Measurements from ENCODE around the gene ANKFN1.
A peak's percentile ranks its signal among the peaks of the same experiment; 100 is the strongest.
"Not testable (repeated sequence)": the region's sequence is repeated elsewhere in the genome, so short reads cannot be mapped to it uniquely, and the experiment has no call there.

The ANKFN1 gene

DNA sequence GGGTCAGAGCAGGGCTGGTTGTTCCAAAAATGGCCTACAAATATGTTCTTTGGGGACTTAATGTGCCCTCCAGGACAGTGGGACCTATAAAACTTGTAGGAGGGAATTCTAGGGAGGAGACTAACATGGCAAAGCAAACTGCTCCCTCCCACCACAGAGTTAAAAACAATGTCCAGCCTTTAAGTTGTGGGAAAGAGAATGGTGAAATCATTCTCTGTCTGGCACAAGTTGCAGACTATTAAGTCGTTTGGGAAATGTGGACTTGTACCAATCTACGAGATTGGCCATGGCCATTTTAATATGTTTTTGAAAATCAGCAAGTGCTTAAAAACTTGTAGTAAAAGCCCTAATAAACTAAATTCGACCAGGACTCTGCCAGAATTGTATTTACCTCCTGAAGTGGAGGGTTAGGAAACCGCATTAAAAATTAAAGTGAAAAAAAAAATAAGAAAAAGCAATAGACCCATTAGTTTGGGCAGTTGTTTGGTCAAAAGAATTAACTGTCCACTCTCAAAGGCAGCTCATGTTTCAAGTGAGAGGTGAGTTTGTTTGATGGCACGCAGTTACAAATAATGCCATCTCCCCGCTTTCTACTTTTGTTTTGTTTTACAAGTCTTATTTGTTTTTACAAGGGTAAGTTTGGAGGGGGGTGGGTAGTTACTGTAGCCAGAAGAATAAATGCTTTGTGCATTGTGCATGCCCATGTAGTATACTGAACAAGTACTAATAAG lies 32.4 kb downstream of the ANKFN1 start:
- DNase-seq = no peak

DNA sequence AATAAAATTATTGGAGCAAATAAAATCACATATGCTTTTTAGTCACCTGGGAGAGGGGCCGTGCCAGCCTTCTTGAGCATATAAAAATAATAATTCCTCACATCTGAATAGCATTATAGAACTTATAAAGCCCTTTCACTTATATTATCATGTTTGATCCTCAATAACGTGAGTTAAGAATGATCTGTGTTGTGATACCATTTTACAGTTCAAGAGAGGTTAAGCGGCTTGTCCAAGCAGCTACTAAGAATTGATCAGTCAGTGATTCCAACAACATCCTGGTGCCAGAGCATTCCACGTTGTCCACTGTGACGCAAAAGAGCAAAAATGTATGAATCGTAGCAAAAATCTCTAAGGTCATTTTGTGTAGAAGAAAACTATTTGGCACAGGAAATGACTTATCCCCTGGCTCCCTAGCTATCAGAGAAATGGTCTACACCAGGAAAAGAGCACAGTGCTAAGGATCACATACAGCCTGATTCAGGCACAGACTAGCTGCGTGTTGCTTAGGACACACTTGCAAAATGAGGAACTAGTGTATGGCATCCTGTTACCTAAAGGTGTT lies 33.0 kb downstream of the ANKFN1 start:
- no peak for DNase-seq

DNA sequence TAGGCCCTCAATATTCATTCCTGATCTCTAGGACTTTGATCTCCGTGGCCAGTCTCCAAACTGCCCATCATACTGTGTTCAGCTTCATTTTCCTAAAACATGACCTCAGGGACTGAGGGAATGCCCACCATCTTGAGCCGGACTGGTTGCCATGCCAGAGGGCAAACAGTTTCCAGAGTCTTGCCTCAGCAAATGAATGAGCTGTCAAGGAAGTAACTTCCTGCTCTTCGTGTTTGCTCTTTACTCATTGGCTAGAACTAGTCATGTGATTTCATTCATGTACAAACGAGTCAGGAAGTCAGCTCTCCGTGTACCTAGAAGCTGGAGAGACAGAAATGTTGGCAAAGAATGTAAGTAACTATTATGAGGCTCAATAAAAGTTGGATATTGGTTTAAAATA lies 50.2 kb downstream of the ANKFN1 start:
- DNase-seq = peak; percentile 25

DNA sequence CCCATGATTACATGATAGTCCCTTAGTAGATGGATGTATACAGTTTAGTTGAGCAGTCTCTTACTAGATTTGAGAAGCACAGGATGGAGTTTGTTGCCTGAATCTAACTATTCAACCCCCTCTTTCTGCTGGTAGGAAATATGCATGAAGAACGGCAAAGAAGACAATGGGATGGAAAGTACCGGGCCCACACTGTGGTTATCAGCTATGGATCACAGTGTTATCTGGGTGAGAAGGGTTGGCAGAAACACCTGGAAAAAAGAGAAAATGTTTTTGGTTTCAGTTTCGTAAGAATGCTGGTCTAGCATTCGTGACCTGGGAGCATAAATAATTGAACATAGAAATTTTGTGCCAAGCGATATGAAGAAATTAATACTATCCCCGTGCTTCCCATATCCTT lies 53.1 kb downstream of the ANKFN1 start:
- DNase-seq = peak; percentile 4

DNA sequence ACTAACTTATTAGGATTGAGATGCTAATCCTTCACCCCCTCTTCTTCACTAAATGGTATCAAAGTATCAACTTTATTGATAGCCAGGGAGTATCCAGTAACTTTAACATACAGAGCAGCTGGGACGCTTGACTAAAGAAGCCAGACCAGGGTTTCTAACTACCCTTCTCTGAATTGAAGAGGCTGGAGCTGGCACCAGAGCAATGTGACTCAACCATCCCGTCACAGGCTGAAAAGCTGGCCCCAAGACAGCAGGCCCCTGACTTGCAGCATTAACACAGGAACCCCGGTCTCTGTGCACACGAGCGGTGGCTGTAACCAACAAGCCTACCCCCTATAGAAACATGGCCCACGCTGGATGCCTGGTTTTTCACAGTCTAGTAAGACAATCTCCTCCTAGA lies 59.8 kb downstream of the ANKFN1 start:
- DNase-seq = no peak

DNA sequence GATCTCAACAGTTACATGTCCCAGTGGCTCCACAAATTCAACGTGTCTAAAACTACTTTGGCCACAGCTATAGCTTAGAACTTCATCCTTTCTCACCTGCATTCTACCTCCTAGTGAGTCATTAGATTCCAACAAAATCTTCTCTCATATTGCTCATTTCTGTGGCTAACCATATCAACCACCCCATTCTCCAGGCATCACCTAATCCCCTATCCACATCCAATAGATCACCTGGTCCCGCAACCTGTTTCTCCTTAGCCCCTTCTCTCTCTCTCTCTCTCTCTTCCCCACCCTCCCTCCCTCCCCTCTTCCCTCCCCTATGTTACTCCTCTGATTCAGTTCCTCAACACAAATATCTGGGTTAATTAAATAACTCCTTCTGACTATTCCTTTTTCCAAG lies 64.6 kb downstream of the ANKFN1 start:
- no peak for DNase-seq

DNA sequence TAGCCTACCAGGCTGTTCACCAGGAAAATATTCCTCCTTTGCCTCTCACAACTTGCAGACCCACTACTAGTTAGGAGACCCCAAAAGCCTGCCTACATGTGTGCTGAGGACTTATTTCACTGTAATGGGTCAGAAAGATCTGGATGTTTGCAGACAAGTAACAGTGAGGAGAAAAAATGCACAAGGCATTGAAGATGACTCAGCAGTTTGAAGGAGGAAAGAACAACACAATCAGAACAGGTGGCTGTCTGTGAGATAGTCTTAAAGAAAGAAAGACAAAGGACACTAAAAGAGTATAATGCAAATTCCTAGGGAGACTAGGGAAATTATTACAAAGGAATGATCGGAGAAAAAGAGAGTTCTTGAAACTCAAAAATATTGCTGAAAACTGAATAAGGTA lies 69.0 kb downstream of the ANKFN1 start:
- DNase-seq = no peak

DNA sequence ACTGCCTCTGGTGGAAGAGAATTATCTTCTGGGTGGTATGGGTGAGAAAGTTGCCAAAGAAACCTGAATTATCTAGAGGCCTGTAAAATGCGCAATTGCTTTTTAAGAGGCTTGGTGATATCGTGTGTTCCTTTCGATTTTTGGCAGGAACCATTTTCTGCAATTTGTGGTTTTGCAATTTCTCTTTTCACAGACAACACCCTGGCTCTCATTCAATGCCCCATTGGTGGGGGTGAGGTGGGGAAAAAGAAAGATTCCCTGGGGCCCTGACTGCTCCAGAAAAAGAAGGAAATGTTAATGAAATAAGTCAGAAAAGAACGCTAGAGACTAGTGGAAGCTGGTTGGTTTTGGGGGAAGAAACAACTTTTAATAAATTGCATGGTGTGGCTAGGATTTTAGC lies 77.4 kb downstream of the ANKFN1 start:
- no peak for DNase-seq

DNA sequence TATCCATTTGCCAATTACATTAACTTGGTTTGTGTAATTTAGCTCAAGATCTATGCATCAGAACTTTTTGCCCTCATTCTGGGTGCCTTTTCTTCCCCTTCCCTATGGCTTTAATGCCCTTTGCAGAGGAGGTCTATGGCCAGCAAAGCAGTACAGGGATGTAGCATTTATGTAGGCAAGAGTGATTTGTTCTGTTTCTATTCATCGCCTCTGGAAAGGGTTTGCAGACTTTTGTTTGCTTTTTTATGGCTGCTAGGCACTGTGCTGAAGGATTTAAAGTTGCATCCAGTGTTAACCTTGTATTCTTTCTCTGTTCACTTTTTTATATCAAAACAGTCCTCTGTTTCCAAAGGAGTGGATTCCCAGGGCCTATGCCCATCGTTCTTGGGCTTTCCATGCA lies 78.0 kb downstream of the ANKFN1 start:
- no peak for DNase-seq

DNA sequence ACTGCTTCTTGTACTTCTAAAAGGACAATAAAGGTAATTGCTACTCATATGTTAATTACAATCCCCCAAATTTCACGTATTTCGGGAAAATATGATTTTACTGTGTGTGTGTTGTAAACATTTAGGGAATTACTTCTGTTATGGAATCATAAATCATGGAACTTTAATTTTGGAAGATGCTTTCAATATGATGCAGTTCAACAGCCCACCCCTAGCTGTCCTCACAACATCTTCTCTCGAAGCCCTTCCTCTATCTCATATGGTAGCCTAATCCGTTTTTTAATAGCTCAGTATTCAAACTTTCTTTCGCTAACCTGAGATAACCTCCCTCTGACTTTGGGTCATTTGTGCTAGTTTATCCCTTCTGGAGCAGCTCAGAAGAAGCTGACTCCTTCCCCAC lies 78.4 kb downstream of the ANKFN1 start:
- no peak for DNase-seq

DNA sequence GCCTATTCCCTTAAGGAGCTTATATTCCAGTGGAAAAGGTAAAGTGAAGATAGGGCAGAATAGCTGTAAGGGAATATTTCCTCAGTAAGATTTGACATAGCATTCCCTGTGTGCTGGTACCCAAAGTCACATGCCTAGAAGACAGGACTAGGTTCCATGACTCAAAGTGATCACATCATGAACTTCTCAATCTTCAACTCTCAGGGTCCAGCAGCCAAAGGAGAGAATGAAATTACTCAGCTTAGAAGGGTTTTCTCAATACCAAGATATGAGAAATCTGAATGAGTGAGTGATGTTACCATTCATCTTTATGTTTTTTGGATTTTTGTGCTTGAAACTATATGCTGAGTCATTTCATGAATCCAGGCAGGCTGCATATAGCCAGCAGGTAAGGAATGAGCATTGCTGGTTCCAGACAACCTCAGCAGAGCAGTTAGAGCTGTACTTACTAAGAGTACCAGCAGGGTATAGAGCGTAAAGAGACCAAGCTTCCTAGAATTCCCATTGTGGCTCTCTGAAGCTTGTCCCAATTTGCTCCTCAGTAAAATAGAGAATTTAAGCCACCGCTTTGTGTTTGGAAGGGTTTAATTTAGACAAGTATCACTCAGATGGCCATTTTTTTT lies 91.1 kb downstream of the ANKFN1 start:
- no peak for DNase-seq

DNA sequence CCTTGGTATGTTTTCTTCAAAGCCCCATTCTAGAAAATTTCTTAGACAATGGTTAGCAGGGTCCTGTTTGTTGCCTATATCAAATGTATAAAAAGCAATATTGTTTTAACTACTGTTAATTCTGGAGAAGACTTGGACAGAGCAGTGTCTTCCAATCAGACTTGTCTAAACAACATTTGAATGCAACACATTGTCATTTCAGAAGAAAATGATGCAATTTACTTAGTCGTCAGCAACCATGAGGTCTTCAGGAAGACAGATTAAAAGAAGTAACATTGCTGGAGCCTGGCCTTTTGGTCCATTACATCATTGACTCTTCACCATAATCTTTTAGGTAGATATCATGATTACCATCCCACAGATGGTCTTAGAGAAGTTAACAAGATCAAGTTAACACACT lies 94.5 kb downstream of the ANKFN1 start:
- no peak for DNase-seq

DNA sequence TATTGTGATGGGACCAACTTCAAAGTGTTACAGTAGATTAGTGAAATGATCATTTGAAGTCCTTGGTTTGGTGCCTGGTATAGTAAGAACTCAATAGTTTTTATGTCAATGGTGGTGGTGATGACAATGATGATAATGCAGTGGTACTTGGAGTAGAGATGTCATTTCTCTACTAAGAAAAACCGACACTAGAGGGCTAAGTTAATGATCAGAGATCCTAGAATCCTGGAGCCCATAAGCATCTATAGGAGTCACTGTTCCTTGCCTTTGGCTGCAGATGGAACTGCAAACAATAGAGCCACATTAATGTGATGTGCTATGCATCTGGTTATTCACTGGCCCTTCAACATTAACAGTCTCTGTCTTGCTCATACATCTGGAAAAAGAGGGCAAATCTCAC lies 103.8 kb downstream of the ANKFN1 start:
- no peak for DNase-seq

DNA sequence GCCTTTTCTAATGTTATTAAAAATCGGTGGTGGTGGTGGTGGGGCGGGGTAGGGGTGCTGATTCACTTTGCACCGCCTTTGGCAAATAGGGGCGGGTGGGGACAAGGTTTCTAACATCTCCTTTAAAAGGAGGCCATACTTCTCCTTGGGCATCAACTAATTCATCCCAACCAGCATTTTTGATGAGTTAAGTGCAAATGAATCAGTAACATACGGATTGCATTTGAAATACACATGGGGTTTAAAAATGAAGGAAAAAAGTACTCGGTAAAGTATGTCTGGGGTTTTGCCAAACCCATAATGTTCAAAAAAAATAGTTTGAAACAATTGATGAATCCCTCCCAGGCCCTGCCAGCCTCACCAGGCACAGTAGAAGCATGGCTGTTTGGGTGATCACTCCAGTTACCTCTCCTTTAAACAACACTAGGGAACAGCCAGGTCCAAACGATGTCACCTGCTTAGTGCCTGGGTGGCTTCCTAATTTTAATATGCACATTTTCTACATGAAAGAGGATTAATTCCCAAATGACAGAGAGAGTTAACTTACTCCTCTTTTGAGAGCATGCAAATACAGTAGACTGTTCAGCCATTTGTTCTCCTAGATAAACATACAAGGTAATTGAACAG lies 107.2 kb downstream of the ANKFN1 start:
- no peak for DNase-seq

DNA sequence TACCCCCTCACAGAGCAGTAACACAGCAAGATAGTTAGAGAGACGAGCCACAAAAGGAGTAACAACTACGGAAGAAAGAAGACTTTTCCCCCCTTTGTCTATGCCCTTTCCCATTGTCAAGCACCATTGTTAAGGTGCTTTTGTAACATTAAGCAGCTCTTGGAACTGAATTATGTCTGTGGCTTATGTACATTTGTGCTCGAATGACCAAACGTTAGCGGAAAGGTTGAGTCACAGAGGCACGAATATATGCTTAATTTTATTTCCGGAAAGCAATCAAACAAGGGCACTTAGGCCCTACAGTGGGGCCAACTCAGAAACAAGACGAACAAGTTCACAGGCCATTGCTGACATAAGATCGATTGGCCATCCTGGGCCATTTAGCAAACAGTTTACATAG lies 109.5 kb downstream of the ANKFN1 start:
- no peak for DNase-seq

DNA sequence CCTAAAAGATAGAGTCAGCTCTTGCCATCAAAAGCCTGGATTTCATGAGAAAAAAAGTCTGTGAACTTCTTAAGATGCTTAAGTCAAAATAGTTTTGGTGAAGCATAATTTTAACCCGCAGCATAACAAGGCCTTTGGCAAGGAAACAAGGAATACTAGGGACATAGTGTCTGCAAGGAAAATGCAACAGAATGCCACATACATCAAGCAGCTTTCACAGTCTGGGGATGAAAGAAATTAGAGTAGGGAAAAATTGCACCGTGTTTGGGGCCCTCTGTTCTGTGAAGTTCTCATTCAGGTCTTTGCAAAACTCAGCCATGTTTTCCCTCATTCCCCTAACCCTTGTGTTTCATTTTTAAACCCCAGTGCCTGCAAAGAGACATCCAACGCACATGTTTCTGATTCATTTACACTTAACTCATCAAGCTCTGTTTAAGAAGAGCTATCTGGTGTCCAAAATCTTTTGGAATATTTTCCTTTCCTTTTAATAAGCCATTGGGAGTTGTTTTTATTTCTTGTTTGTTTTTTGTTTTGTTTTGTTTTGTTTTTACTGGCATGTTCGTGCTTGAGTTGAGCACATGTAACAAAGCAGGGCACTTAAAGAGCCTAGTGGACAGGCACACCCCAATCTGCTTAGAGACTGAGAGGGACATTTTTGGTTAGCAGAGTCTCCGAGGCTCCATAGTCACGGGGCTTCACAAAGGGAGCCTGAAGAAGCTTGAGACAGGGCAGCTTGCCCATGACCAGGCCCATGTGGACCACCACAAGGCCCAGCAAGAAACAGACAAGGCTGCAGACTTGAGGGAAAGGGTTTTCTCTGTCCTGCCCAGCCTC lies 116.5 kb downstream of the ANKFN1 start:
- DNase-seq = no peak

DNA sequence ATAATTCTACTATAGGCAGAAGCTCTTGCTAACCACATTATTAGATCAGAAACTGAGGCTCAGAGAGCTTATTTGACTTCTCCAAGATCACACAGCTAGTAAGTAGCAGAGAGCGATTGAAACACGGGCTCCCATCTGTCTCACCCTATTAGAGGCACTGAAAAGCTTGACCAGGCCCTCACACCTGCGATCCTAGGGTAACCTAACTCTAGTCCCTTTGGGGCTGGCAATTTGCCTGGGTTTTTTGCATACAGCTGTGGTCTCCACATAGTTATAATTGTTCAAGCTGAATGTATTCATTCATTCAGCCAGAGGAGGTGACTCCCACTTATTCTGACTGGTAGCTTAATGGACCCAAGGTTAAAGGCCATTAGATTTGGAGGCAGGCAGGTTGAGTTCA lies 121.2 kb downstream of the ANKFN1 start:
- DNase-seq = no peak

DNA sequence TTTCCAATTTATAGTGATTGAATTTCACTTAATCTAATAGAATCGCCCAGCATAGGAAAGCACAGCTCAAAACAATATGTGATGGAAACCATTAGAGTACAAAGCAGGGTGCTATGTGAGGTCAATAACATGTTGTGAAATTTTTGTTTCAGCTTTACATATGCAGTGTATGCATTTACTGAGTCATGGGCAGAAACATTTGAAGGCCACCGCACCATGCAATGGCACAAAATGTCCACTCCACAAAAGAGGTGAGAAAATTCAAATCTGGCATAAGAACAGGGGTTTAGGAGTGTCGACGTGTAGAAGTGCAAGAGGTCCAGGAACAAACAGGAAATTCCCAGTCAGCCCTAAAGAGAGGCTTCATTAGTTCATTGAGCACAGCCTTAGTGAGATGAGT lies 131.2 kb downstream of the ANKFN1 start:
- no peak for DNase-seq

DNA sequence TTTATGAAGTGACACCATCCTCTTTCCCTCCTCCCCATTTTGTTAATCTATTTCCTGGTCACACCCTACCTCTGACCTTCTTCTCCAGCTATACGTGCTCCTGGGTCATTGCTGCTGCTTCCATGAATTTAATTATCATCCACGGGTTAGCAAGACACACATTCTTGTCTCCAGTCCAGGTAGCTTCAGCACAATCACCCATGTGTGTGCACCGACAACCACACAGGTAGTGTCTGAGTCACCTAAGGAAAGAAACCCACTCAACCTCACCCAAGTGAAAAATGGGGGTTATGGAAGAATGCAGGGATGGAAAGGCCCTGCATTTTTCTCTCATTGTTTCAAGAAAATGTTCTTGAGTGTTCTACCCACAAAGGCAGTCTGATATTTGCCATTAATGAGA lies 135.5 kb downstream of the ANKFN1 start:
- DNase-seq = not testable (repeated sequence)

DNA sequence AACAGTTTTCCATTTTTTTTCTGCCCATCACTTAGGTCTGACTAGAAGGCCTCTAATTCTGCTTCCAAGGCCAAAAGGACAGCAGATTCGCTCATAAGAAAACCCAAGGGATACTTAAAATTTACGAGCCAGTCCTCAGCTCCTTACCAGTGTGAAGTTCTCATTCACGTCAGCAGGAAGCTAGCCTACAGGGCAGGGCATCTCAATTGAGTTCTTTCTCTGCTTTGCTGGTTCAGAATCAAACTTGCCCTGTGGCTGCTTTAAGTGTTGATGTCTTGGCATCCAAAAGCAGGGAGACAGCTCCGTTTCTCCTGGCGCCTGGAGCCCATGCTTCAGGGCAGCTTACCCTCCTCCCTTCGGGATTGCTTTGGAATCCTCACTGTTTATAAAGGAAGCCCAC lies 136.0 kb downstream of the ANKFN1 start:
- no peak for DNase-seq

DNA sequence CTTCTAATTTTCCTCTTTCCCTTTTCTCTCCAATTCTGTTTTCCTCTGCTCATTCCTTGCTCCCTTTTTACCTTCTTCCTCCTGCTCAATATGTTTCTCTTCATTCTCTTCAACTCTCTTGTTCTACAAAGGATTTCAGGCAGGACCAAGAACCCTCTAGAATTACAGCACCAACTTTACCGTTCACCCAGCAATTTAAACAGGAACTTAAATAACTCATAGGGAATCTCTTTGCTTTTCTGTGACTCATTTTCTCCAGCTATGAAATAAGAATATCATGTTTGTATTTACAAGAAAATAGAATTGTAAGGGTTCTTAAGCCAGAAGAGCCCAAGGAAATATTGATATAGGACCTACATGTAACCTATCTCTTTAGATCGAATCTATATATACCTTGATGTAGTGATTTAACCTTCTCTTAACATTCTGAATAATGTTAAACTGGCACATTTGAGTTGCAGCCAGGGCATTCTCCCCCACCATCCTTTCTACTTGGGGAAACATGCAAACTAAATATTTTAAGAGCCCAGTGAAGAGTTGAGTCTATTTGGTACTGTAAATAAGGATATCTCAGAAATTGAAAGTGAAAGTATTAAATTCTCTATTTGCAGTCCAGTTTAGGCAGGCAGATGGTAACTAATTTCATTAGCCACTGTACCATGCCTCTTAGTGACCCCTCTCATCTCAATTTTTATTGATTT lies 137.0 kb downstream of the ANKFN1 start:
- DNase-seq = no peak

DNA sequence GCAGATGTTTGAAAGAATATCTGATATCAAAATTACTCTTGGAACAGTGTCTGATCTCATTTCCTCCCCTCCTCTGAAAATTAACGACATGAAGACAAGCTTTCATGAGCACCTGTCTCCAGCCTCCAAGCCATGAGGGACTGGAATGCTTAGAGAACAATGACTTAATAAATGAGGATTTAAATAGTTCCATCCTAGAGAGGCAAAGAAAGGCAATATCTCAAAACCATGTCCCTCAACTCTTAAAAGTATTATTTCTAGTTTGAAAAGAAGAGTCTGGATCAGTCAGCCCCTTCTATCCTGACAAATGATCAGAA lies 137.5 kb downstream of the ANKFN1 start:
- DNase-seq = no peak

Data from RPMI8226 (cell line).